ENCODE results near the gene EHBP1.

DNA sequence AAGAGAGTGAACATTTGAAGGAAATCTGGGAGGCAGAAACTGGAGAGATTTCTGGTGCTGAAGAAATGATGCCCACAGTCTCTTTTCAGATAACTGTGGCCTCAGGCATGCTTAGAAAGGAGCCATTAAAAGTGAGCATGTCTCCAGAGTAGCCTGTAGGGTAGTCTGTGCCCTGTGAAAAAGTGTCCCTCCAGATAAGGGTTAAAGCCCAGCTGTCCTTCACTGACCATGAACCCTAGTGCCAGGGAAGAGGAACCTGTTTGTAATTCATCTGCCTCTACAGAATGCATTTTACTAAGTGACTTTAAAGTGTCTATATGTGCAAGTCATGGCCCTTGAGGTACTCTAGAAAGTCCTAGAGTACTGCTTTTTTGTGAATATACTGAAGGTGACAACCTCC, 30.5 kb upstream of the EHBP1 start:
- TF ChIP-seq, protein P1, sequence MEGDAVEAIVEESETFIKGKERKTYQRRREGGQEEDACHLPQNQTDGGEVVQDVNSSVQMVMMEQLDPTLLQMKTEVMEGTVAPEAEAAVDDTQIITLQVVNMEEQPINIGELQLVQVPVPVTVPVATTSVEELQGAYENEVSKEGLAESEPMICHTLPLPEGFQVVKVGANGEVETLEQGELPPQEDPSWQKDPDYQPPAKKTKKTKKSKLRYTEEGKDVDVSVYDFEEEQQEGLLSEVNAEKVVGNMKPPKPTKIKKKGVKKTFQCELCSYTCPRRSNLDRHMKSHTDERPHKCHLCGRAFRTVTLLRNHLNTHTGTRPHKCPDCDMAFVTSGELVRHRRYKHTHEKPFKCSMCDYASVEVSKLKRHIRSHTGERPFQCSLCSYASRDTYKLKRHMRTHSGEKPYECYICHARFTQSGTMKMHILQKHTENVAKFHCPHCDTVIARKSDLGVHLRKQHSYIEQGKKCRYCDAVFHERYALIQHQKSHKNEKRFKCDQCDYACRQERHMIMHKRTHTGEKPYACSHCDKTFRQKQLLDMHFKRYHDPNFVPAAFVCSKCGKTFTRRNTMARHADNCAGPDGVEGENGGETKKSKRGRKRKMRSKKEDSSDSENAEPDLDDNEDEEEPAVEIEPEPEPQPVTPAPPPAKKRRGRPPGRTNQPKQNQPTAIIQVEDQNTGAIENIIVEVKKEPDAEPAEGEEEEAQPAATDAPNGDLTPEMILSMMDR (IDR thresholded peaks at IDR 0.05; ENCODE audit: low read length) = no peak
- TF ChIP-seq EZH2 (IDR thresholded peaks at IDR 0.05; ENCODE audit: borderline replicate concordance, low read length) = no peak
